ENCODE results near the gene ALK. TPM values are rescaled to one million over a fixed set of nuclear protein-coding genes. Genes with fewer than 3 reads are reported as not detected.

The ALK gene
- total RNA-seq, 2 donors from 2014 or later = under 0.01 to 0.26 TPM

- no peak for DNase-seq
- no peak overlapping the region for H3K4me3 ChIP-seq
- ATAC-seq = no peak
- no peaks in the 10 kb centered on the region for H3K9me3 ChIP-seq
- no peaks in the 10 kb centered on the region for H3K4me1 ChIP-seq
- H3K36me3 ChIP-seq (replicated peaks in 1 of 2; ENCODE audit: insufficient read depth in 1 of 2, low read depth in 2 of 2) = no peaks in the 10 kb centered on the region
- H3K27me3 ChIP-seq = no peaks in the 10 kb centered on the region
- no peak for TF ChIP-seq POLR2A (IDR thresholded peaks at IDR 0.05)
- TF ChIP-seq, protein P1, sequence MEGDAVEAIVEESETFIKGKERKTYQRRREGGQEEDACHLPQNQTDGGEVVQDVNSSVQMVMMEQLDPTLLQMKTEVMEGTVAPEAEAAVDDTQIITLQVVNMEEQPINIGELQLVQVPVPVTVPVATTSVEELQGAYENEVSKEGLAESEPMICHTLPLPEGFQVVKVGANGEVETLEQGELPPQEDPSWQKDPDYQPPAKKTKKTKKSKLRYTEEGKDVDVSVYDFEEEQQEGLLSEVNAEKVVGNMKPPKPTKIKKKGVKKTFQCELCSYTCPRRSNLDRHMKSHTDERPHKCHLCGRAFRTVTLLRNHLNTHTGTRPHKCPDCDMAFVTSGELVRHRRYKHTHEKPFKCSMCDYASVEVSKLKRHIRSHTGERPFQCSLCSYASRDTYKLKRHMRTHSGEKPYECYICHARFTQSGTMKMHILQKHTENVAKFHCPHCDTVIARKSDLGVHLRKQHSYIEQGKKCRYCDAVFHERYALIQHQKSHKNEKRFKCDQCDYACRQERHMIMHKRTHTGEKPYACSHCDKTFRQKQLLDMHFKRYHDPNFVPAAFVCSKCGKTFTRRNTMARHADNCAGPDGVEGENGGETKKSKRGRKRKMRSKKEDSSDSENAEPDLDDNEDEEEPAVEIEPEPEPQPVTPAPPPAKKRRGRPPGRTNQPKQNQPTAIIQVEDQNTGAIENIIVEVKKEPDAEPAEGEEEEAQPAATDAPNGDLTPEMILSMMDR (IDR thresholded peaks at IDR 0.05) = no peak
- intact Hi-C loops (cut with DNase I) = no loop called here
- H3K27ac ChIP-seq = no peak overlapping the region
These were observed 278.2 kb downstream of the ALK start for GRCh38 chr2:29643196-29643595.

GRCh38 chr2:29640360-29640759 is 281.0 kb downstream of the ALK start:
- WGBS, 2 donors = 80% methylated on average over 5 of the region's 5 CpGs
- Histone ChIP-seq H3K27ac (no peak overlapping the region), H3K4me1 (no peaks in the 10 kb centered on the region), H3K4me3 (no peak overlapping the region), H3K27me3 (no peaks in the 10 kb centered on the region), H3K36me3 (replicated peaks in 1 of 2; ENCODE audit: insufficient read depth in 1 of 2, low read depth in 2 of 2) (no peaks in the 10 kb centered on the region), H3K9me3 (no peaks in the 10 kb centered on the region)
- DNase-seq = no peak
- no peak for ATAC-seq
- intact Hi-C loops (cut with DNase I) = no loop called here
- TF ChIP-seq, protein P1 (IDR thresholded peaks at IDR 0.05) = no peak
- no peak for TF ChIP-seq POLR2A (IDR thresholded peaks at IDR 0.05)

DNA sequence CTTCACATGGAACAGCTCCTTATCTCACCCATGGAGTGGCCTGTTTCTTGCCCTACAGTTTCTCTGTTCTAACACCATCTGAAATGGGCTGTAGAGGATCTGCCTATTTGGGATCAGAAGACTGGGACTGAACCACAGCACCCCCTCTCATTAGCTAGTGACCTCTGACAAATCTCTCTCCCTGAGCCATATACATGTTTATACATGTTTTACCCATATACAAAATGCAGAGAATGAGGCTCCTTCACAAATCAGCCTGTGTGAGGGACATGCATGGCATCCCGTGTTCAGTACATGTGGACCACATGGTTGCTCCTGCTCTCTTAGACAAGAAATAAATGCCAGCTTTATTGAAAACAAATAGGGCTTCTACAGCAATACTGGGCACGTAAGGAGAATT is 282.7 kb downstream of the ALK start:
- ATAC-seq (no peak), DNase-seq (no peak)
- Histone ChIP-seq H3K27ac (no peak overlapping the region), H3K4me1 (no peaks in the 10 kb centered on the region), H3K27me3 (no peaks in the 10 kb centered on the region), H3K36me3 (replicated peaks in 1 of 2; ENCODE audit: insufficient read depth in 1 of 2, low read depth in 2 of 2) (no peaks in the 10 kb centered on the region), H3K9me3 (no peaks in the 10 kb centered on the region), H3K4me3 (no peak overlapping the region)
- 91 to 94% methylated on average over 2 of the region's 2 CpGs for WGBS, 2 donors
- intact Hi-C loops (cut with DNase I) = no loop called here
- TF ChIP-seq POLR2A (IDR thresholded peaks at IDR 0.05) = no peak
- TF ChIP-seq, protein P1 (IDR thresholded peaks at IDR 0.05) = no peak

DNA sequence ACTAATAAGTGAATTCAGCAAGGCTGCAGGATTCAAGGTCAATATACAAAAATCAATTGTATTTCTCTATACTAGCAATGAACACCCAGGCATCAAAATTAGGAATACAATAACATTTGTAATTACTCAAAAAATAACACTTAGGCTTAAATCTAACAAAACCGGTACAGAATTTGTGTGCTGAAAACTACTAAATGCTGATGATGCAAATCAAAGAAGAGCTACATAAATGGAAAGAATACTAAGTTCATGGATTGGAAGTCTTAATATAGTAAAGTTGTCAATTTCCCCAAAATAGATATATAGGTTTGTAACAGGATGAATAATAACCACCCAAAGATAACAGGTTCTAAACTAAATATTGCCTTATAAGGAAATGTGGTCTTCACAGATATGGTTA is 286.5 kb downstream of the ALK start:
- DNase-seq (no peak), ATAC-seq (no peak)
- no peaks in the 10 kb centered on the region for H3K9me3 ChIP-seq
- no peak overlapping the region for H3K27ac ChIP-seq
- H3K36me3 ChIP-seq (replicated peaks in 1 of 2; ENCODE audit: insufficient read depth in 1 of 2, low read depth in 2 of 2) = no peaks in the 10 kb centered on the region
- H3K4me3 ChIP-seq = no peak overlapping the region
- TF ChIP-seq, protein P1 (IDR thresholded peaks at IDR 0.05) = no peak
- no peak for TF ChIP-seq POLR2A (IDR thresholded peaks at IDR 0.05)
- no peaks in the 10 kb centered on the region for H3K4me1 ChIP-seq
- H3K27me3 ChIP-seq = no peaks in the 10 kb centered on the region
- intact Hi-C loops (cut with DNase I) = no loop called here
- 89 to 91% methylated on average over 1 of the region's 1 CpG for WGBS, 2 donors

- Histone ChIP-seq H3K9me3 (no peaks in the 10 kb centered on the region), H3K4me3 (no peak overlapping the region), H3K27ac (no peak overlapping the region), H3K27me3 (no peaks in the 10 kb centered on the region), H3K4me1 (peaks cover 5% of the 10 kb centered on the region), H3K36me3 (replicated peaks in 1 of 2; ENCODE audit: insufficient read depth in 1 of 2, low read depth in 2 of 2) (no peaks in the 10 kb centered on the region)
- intact Hi-C loops (cut with DNase I) = no loop called here
- TF ChIP-seq, protein P1 (IDR thresholded peaks at IDR 0.05) = no peak
- TF ChIP-seq POLR2A (IDR thresholded peaks at IDR 0.05) = no peak
- no peak for ATAC-seq
- 88 to 90% methylated on average over 2 of the region's 2 CpGs for WGBS, 2 donors
- DNase-seq = no peak
These were observed 289.4 kb downstream of the ALK start for GRCh38 chr2:29632018-29632417.
